CD4-positive, alpha-beta T cell treated with Interleukin-17A for 4 hours (primary cell): ENCODE results near the gene CELF5.
"Not testable (repeated sequence)": the region's sequence is repeated elsewhere in the genome, so short reads cannot be mapped to it uniquely, and the experiment has no call there.

ENCODE experiments used
- DNase-seq: peaks from one replicate; pipeline ENCODE4 v3.0.0-alpha.2; 2020; ENCODE audit warnings: mixed read lengths

Gene CELF5

DNA sequence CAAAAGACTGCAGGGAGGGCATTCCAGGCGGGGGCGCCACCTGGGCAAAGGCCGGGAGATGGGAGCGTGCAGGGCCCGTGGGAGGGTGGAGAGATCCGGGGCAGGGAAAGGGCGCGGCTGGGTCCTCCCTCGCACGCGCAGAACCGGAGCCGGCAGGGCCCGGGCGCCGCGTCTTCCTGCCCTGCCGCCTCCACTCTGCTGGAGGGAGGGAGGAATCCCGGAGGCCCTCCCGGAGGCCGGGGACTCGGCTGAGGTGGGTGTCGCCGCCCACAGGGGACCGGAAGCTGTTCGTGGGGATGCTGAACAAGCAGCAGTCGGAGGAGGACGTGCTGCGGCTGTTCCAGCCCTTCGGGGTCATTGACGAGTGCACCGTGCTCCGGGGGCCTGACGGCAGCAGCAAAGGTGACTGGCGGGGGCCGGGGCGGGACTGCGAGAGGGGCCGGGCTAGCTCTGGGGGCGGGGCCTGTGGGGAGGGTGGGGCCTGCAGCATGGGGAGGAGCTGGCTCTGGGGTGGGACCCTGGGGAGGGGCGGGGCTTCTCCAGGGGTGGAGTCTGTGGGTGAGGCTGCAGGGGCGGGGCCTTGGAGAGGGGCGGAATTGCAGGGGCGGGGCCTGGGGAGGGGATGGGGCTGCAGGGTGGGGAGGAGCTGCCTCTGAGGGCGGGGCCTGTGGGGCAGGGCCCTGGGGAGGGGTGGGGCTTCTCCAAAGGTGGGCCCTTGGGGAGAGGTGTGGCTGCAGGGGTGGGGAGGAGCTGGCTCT, 51.3 kb downstream of the CELF5 start:
- DNase-seq = peak; percentile 97

DNA sequence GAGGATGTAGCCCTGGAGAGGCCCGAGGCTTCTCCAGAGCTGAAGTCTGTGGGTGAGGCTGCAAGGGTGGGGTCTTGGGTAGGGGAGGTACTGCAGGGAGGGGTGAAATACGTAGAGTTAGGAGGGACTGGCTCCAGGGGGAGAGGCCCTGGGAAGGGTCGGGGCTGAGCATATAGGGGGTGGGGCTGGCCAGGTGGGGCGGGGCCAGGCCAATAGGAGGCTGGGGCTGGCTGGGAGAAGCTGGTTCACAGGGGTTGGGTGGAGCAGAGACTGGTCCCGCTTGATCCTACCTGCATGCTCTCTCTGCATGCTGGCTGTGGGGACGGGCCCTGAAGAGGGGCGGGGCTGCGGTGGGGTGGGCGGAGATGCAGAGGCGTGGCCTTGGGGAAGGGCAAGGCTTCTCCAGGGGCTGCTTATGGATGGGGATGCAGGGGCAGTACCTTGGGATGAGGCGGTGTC, 51.9 kb downstream of the CELF5 start:
- no peak for DNase-seq

DNA sequence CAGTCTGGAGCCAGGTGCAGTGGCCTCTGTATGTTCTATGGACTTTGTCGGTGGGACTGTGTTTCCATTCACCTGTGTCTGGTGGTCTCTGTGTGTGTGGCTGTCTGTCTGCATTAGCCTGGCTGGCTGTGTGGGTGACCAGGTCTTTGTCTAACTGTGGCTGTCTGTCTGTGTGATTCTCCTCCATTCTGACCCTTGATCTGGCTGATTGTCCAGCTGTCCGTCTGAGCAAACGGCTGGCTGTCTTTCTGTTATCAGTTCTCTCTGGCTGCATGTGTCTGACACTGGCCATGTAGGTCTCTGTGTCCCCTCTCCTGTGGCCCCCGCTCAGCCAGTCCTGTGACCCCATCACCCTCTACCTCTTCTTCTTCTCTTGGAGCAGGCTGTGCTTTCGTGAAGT, 53.2 kb downstream of the CELF5 start:
- no peak for DNase-seq

- no peak for DNase-seq
Measured at GRCh38 chr19:3278294-3278693, 53.8 kb downstream of the CELF5 start.

- DNase-seq = no peak
Measured at GRCh38 chr19:3278749-3279148, 54.3 kb downstream of the CELF5 start.

DNA sequence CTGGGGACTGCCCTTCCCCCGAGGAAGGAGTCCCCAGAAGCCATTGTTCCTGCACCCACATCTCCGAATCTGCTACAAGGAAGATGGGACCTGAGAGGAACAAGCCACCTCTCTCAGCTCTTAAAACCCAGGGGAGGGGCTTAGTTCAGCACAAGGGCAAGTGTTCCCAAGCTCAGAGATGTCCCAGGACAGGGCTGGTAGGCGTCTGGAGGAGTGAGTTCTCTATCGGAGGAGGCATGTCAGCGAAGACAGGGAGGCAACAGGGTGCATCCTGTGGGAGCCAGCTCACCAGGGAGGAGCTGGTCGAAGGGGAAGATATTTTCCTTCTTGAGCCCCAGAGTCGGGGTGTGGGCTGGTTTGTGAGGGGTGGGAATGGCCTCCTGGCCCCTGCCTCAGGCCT, 54.8 kb downstream of the CELF5 start:
- no peak for DNase-seq

- DNase-seq = no peak
Measured at GRCh38 chr19:3281026-3281425, 56.6 kb downstream of the CELF5 start.

- no peak for DNase-seq
Measured at GRCh38 chr19:3282155-3282554, 57.7 kb downstream of the CELF5 start.

DNA sequence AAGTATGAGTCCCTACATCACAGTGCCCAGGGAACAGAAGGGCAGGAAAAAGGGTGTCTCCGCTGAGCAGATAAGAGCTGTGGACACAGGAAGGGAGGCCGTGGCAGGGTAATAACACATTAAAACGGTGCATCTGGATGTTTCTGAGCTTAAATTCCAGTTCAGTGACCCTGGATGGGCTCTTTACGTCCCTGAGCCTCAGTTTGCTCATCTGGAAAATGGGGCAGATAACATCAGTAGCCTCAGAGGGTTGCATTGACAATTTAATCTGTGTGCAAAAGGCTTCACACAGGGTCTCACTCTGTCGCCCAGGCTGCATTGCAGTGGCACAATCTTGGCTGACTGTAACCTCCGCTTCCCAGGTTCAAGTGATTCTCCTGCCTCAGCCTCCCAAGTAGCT, 58.1 kb downstream of the CELF5 start:
- DNase-seq = no peak

- DNase-seq = no peak
Measured at GRCh38 chr19:3283246-3283751, 58.8 kb downstream of the CELF5 start.

DNA sequence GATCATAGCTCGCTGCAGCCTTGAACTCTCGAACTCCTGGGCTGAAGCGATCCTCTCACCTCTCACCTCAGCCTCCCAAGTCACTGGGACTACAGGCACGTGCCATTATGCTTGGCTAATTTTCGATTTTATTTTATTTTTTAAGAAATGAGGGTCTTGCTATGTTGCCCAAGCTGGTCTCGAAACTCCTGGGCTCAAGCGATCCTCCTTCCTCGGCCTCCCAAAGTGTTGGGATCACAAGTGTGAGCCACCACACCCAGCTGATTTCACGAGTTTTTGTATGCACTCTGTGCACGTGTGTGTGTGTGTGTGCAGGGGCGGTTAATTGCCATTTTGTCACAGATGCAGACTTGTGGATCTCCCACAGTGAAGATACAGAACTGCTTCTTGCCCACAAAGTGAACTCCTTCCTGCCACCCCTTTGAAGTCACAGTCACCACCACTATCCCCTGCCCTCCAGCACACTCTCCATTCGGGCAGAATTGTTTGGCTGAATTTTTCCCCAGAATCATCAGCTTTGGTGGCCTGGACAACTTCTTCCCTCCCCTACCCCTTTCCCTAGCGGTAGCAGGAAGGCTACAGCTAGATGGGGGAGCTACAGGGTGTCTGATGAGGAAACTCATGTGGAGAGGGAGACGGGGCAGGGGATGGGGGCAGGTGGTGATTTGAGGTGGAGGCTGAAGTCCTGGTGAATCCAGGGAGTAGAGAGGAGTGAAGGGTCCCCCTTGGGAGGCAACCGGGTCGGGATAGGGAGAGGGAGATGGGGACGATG, 59.6 kb downstream of the CELF5 start:
- DNase-seq = no peak

DNA sequence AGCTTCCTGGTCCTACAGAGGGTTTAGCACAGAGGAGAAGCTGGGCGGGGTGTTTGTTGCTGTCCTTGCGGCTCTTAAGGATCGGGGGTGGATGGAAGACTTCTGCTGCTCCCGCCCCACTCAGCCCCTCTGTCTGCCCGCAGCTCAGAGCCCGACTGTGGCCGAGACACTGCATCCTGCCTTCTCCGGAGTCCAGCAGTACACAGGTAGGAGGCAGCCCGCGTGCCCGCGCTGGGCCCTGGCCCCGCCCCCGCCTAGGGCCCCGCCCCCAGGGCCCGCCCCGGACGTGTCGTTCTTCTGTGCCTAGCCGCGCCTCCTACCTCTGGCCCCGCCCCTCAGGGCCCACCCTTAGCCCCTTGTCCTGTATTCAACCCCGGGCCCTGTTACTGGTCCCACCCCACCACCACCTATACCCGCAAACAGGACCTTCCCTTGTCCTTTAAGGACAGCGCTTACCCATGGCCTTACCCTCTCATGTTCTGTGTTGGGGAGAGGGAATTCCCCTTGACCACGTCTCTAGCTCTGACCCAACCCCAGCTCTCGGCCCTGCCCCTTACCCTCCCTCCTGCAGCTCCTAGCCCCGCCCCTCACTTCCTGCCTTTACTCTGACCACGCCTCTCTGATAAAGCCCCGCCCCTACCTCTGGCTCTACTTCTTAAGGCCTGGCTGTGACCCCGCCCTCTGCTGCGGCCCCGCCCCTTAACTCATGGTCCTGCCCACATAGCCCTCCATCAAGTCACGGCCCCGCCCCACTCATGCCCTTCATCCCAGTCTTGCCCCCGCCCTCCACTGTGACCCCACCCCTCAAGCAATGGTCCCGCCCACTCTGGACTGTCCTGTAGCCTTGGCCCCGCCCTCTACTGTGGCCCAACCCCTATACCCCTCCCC, 60.5 kb downstream of the CELF5 start:
- peak; percentile 49 for DNase-seq

- peak; percentile 19 for DNase-seq
Measured at GRCh38 chr19:3285647-3286176, 61.3 kb downstream of the CELF5 start.

- no peak for DNase-seq
Measured at GRCh38 chr19:3287814-3288213, 63.4 kb downstream of the CELF5 start.

GRCh38 chr19:3288437-3288836, 64.0 kb downstream of the CELF5 start:
- DNase-seq = not testable (repeated sequence)

DNA sequence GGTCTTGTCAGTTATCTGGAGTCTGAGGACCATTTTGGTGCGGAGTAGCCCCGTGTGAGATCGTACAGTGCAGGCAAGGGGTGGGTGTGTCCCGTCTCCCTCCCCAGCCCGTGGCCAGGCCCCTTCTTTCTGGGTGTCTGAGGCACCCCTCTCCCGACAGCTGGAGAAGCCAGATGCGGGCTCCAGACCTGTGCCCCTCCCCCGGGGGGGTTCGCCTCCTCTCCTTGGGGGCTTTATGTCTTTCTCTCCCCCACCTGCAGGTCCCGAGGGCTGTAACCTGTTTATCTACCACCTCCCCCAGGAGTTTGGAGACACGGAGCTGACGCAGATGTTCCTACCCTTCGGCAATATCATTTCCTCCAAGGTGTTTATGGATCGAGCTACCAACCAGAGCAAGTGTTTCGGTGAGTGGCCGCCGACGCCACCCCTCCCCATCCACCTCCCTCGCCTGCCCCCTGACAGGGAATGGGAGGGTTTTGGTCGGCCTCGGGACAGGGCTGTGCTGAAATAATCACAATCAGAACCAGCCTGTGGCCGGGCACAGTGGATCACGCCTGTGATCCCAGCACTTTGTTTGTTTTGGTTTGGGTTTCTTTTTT, 65.6 kb downstream of the CELF5 start:
- no peak for DNase-seq

GRCh38 chr19:3290858-3291257, 66.4 kb downstream of the CELF5 start:
- not testable (repeated sequence) for DNase-seq

GRCh38 chr19:3291644-3292043, 67.2 kb downstream of the CELF5 start:
- DNase-seq = no peak

- DNase-seq = no peak
Measured at GRCh38 chr19:3292958-3293529, 68.6 kb downstream of the CELF5 start.

DNA sequence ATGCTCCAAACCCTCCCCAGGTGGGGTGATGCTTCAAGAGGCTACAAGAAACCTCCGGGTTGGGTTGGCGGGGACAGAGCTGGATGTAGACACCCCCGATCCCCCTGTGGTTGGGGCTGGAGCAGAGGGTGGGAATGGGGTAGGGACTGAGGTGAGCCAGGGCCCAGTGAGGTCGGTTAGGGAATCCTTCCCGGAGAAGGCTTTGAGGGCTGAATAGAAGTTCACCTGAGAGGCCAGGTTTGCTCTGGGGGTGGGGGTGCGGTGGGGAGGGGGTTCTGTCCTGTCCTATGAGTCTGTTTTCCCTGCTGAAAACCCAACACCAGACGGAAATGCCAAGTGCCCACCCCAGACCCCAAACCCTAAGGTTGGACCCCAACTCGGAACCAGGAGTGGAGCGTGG, 69.1 kb downstream of the CELF5 start:
- DNase-seq = no peak

- no peak for DNase-seq
Measured at GRCh38 chr19:3294080-3294850, 69.8 kb downstream of the CELF5 start.
